Glomerular visceral epithelial cell (primary cell): ENCODE data around the gene PIK3CD.
A peak's percentile ranks its signal among the peaks of the same experiment; 100 is the strongest.
"Not testable (repeated sequence)": the region's sequence is repeated elsewhere in the genome, so short reads cannot be mapped to it uniquely, and the experiment has no call there.

Experiments
- DNase-seq: peaks from one replicate; pipeline ENCODE4 v3.0.0-alpha.2; 2016; ENCODE audit errors: extremely low spot score

Gene PIK3CD

DNA sequence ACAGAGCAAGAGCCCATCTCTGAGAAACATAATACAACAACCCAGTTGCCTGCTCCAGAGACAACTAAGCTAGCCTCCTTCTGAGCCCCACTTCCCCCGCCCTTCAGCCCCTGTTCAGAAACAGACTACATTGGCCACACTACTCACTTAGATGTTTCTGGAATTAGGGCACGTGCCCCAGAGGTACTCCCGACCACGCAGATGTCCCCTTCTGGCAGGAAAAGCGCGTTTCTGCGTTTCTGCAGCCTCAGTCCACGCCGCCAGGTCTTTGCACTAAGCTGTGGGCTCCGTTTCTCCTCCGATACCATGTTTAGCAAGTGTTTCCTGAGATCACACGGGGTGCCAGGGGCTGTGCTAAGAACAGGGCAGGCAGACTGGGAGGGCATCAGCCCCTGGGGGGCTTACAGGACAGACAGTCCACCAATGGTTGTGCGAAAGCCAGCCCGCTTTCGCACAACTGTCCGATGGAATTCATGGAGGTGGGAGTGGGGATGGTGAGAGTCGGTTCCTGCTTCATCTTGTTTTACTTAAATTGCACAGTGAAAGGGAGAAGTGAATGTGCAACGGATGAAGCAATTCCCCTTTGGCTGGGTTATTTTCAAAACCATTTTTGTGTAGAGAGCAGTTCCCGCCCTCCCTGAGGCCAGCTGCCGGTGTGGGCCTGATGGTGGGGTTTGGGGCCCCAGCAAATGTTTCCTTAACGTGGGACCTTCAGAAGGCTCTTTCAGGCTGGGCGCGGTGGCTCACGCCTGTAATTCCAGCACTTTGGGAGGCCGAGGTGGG, 2.7 kb downstream of the PIK3CD start:
- no peak for DNase-seq

GRCh38 chr1:9654834-9655723, 3.5 kb downstream of the PIK3CD start:
- no peak for DNase-seq

DNA sequence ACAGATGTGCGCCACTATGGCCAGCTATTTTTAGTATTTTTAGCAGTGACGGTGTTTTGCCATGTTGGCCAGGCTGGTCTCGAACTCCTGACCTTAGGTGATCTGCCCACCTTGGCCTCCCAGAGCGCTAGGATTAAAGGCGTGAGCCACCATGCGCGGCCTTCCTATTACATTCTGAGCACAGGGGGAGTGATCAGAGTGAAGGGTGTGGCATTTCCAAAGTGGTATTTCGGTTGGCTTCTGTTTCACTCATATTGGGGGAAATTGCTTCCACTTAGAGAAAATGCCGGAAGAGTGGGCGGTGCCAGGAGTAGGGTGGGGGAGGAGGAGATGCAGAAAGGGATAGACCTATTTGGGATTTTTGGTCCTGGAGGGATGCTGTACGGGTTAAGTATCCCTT, 4.3 kb downstream of the PIK3CD start:
- DNase-seq, result no peak

GRCh38 chr1:9657521-9658032, 6.0 kb downstream of the PIK3CD start:
- DNase-seq, result no peak

GRCh38 chr1:9658199-9658598, 6.7 kb downstream of the PIK3CD start:
- no peak for DNase-seq

GRCh38 chr1:9659328-9659727, 7.8 kb downstream of the PIK3CD start:
- DNase-seq, result peak; percentile 51

- no peak for DNase-seq
These were observed 11.7 kb downstream of the PIK3CD start for GRCh38 chr1:9663257-9663656.

DNA sequence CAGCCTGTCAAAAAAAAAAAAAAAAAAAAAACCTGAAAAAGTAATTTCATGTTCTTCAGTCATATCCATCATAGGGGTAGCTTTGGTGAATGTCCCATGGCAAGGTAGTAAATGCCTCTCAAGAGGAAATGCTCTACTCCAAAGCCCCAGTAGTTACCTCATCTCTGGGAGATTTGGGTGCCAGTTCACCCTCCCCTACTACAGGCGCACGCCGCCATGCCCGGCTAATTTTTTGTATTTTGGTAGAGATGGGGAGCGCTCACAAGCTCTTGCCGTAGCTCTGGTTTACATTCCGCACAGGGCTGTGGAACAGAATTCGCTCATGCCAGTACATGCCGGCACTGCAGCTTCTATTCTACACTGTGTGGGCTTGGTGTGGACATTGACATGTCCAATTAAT, 13.7 kb downstream of the PIK3CD start:
- DNase-seq, result no peak

DNA sequence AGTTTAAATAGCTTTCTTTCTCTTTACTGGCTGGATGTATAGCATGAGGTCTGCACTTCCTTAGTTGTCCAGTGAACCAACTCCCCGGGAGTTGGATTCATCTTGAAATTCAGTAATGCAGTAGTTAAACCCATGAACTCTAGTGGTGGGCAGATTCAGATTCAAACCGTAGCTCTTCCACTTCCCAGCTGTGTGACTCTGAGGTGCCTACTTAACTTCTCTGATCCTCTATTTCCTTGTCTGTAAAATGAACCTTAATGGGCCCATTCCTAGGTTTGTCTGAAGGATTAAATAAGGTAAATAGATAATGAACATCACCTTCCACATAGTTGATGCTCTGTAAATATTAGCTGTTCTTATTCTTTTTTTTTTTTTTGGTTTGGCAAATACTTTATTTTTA, 16.5 kb downstream of the PIK3CD start:
- DNase-seq, result no peak

DNA sequence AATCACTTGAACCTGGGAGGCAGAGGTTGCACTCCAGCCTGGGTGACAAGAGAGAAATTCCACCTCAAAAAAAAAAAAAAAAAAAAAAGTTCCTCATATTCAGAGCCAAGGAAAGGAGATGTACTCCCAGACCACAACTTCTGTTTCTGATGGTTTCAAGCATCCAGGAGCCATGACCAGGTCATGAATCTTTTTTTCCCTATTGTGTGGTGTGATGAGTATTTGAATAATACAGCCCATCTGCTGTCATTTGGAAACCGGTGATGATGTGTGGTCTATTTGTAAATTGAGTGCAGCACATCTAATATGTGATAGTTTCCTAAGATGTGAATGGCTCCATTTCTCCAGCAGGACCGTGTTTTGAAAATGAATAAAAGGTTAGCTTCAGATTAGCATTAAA, 18.6 kb downstream of the PIK3CD start:
- no peak for DNase-seq

GRCh38 chr1:9671377-9672140, 20.0 kb downstream of the PIK3CD start:
- peak; percentile 92 for DNase-seq

GRCh38 chr1:9672444-9672843, 20.9 kb downstream of the PIK3CD start:
- no peak for DNase-seq

GRCh38 chr1:9675393-9675792, 23.9 kb downstream of the PIK3CD start:
- DNase-seq, result no peak

GRCh38 chr1:9676128-9676527, 24.6 kb downstream of the PIK3CD start:
- not testable (repeated sequence) for DNase-seq

DNA sequence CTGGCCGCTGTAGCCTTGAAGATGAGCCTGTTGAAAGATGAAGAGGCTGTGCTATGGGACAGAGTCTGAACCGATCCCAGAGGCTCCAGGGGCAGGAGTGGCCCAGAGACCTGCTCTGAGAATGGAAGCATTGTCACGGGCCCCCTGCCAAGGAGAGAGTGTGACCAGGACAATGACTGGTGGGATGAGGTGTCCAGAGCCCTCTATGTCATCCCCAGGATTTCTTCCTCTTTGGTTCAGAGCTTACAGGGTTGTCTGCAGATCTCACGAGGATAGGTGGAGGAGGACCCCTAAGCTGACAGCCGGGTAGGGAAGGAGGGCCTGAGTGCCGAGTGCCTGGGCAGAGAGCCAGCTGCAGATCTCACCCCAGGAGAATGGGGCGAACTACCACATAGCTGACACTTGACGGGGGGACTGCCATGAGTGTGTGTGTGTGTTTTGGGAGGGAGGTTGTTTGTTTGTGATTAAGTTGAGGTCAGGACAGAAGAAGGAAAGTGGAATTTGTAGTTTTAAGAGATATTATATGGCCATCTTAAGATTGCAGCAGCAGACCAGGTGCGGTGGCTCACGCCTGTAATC, 25.4 kb downstream of the PIK3CD start:
- DNase-seq, result no peak

- DNase-seq, result no peak
These were observed 28.6 kb downstream of the PIK3CD start for GRCh38 chr1:9680091-9680490.

GRCh38 chr1:9680828-9681227, 29.3 kb downstream of the PIK3CD start:
- DNase-seq, result no peak

DNA sequence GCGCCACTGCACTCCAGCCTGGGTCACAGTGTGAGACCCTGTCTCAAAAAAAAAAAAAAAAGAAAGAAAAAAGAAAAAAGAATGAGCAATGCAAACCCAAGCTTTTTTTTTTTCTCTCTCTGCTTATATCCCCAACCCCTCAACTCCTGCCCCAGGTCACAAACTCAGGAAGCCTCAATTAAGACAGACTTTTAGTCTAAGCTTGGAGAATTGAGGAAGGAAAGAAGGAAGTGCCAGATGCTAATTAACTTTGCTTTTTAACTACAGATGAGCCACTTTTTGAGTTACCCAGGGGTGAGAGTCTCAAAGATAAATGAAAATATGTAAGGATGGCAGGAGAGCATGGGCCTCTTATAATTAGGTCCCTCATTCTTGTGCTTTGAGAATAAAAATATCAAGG, 33.3 kb downstream of the PIK3CD start:
- DNase-seq, result no peak

DNA sequence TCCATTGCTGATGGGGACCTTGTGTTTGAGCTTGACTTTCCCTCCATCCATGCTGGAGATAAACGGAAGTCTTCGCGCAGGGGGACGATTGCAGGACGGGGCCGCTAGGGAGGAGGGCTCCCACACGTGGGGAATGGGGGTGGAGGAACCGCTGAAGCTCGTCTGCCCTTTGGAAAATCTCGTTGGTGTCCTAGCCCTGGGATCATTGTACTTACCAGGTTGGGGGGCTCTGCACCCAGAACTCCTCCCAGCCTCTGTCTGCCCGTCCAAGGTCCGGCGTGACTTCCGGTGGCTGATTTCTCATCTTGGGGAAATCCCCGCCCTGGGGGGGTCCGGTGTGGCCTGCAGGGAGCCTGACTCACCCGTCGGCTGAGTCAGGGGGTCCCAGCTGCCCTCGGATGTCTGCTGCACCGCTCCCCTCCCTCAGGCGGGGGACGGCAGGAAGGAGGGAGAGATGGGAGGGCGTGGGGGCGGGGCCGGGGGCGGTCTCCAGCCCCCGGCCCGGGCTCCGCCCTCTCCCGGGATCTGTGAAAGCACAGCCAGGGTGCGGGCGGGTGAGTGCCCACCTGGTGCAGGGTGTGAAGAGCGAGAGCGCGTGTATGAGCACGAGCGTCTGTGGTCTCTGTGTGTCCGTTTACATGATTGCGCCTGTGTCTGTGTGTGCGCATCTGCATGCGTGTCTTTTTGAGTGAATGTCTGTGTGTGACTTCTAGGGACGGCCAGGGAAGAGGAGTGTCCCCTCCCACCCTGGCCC, 35.8 kb downstream of the PIK3CD start:
- DNase-seq, result peak; percentile 98

- peak; percentile 36 for DNase-seq
These were observed 36.5 kb downstream of the PIK3CD start for GRCh38 chr1:9687874-9688582.
